HK-2 (cell line): Measurements from ENCODE around the gene AK6.
A peak's percentile ranks its signal among the peaks of the same experiment; 100 is the strongest.
"Not testable (repeated sequence)": the region's sequence is repeated elsewhere in the genome, so short reads cannot be mapped to it uniquely, and the experiment has no call there.

Experiments used
- DNase-seq: peaks from one replicate; pipeline ENCODE4 v3.0.0-alpha.2; 2018; ENCODE audit not compliant: unreplicated experiment

The AK6 gene

GRCh38 chr5:69369340-69370121 lies at the start of gene AK6, which contains the start of the genes RAD17 and TAF9:
AK6 (minus strand) TSS chr5:69369520; CDS start chr5:69369490, 30 bp downstream.
RAD17 (plus strand) TSS chr5:69369818; CDS start chr5:69372209, 2,391 bp downstream.
TAF9 (minus strand) TSS chr5:69369520; CDS start chr5:69365737, 3,783 bp downstream.
- DNase-seq, result peak; percentile 87

- DNase-seq, result no peak
These were observed 49.2 kb upstream of the AK6 start for GRCh38 chr5:69418554-69418953.

GRCh38 chr5:69416699-69417098 lies 47.4 kb upstream of the AK6 start:
- DNase-seq, result no peak

GRCh38 chr5:69416180-69416579 lies 46.9 kb upstream of the AK6 start:
- DNase-seq, result no peak

- DNase-seq, result no peak
These were observed 46.3 kb upstream of the AK6 start for GRCh38 chr5:69415584-69415958.

GRCh38 chr5:69414885-69415583 lies 45.7 kb upstream of the AK6 start, which contains the start of gene MARVELD2:
MARVELD2 (plus strand) TSS chr5:69415116; CDS start chr5:69419386, 4,270 bp downstream.
- peak; percentile 53 for DNase-seq

GRCh38 chr5:69404659-69405330 lies 35.5 kb upstream of the AK6 start:
- no peak for DNase-seq

- no peak for DNase-seq
These were observed 9.1 kb upstream of the AK6 start for GRCh38 chr5:69378376-69378775.

- no peak for DNase-seq
These were observed 5.7 kb upstream of the AK6 start for GRCh38 chr5:69374911-69375446.

- no peak for DNase-seq
These were observed 3.1 kb upstream of the AK6 start for GRCh38 chr5:69372394-69372793.

GRCh38 chr5:69370335-69370734 lies 1.0 kb upstream of the AK6 start:
- DNase-seq, result not testable (repeated sequence)

GRCh38 chr5:69368458-69369339 lies 621 bp downstream of the AK6 start:
- DNase-seq, result no peak

GRCh38 chr5:69367697-69368279 lies 1.5 kb downstream of the AK6 start:
- no peak for DNase-seq

GRCh38 chr5:69364850-69365249 lies 4.5 kb downstream of the AK6 start:
- DNase-seq, result no peak

GRCh38 chr5:69364414-69364813 lies 4.9 kb downstream of the AK6 start:
- no peak for DNase-seq

- DNase-seq, result no peak
These were observed 8.9 kb downstream of the AK6 start for GRCh38 chr5:69360442-69360841.

- no peak for DNase-seq
These were observed 9.6 kb downstream of the AK6 start for GRCh38 chr5:69359699-69360098.

GRCh38 chr5:69350664-69351063 lies 18.7 kb downstream of the AK6 start:
- DNase-seq, result no peak

GRCh38 chr5:69343083-69343482 lies 26.2 kb downstream of the AK6 start:
- no peak for DNase-seq

- no peak for DNase-seq
These were observed 27.7 kb downstream of the AK6 start for GRCh38 chr5:69341520-69342161.
